Measurements from ENCODE around the gene PRDM16. TPM values are rescaled to one million over a fixed set of nuclear protein-coding genes. Genes with fewer than 3 reads are reported as not detected.

Gene PRDM16
- total RNA-seq, 2 donors from 2014 or later = 0.79 to 6.1 TPM

DNA sequence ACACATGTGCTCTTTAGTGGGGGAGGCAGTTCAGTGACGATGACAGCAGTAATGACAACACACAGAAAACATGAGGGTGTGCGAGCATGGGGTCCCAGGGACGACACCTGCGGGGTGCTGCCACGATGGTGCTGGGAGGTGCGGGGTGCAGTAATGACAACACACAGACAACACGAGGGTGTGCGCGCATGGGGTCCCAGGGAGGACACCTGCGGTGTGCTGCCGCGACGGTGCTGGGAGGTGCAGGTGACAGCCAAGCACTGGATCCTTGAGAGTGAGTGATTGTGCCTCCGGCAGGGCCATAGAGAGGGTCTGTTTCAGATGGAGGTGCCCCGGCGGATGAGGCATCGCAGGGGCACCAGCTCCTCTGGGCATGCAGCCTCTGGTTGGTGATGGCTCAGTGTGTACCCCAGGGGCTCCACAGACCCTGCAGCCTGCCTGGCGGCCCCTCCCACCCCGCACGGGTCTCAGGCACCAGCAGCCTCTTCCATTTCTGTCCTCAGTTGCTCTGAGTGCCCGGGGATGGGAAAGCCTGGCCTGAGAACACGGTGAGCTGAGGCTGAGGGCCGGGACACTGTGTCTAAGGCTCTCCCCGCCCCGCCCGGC lies 193.8 kb downstream of the PRDM16 start:
- Histone ChIP-seq H3K9ac (ENCODE audit: low read depth in 2 of 2, low read length in 2 of 2) (no peak overlapping the region), H3K27me3 (no peaks in the 10 kb centered on the region), H3K4me3 (no peak overlapping the region), H3K9me3 (no peaks in the 10 kb centered on the region), H3K36me3 (no peaks in the 10 kb centered on the region), H3K4me1 (no peaks in the 10 kb centered on the region), H3K27ac (no peak overlapping the region)
- intact Hi-C loops (cut with DNase I) = no loop called here
- no peak for TF ChIP-seq CTCF (IDR thresholded peaks at IDR 0.05)
- no peak for DNase-seq

GRCh38 chr1:3263790-3264189 lies 194.8 kb downstream of the PRDM16 start:
- TF ChIP-seq CTCF (IDR thresholded peaks at IDR 0.05) = no peak
- intact Hi-C loops (cut with DNase I) = no loop called here
- DNase-seq = no peak
- no peak overlapping the region for H3K9ac ChIP-seq (ENCODE audit: low read depth in 2 of 2, low read length in 2 of 2)
- H3K27ac ChIP-seq = no peak overlapping the region
- H3K27me3 ChIP-seq = no peaks in the 10 kb centered on the region
- H3K4me1 ChIP-seq = no peaks in the 10 kb centered on the region
- no peak overlapping the region for H3K4me3 ChIP-seq
- H3K9me3 ChIP-seq = no peaks in the 10 kb centered on the region
- H3K36me3 ChIP-seq = no peaks in the 10 kb centered on the region

DNA sequence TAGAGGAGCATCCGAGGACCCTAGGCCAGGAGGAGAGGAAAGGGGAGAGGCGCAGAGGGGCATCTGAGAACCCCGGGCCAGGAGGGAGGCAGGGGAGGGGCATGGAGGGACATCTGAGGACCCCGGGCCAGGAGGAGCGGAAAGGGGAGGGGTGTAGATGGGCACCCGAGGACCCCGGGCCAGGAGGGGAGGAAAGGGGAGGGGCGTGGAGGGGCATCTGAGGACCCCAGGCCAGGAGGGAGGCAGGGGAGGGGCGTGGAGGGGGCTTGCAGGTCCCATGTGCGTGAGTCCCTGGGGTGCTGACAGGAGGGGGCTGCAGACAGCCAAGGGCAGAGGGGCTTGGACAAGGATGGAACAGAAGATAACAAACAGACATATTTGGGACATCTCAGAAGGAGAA lies 195.5 kb downstream of the PRDM16 start:
- H3K9me3 ChIP-seq = no peaks in the 10 kb centered on the region
- no peak overlapping the region for H3K4me3 ChIP-seq
- H3K27ac ChIP-seq = no peak overlapping the region
- no peaks in the 10 kb centered on the region for H3K27me3 ChIP-seq
- no peak for DNase-seq
- no peaks in the 10 kb centered on the region for H3K4me1 ChIP-seq
- TF ChIP-seq CTCF (IDR thresholded peaks at IDR 0.05) = no peak
- H3K9ac ChIP-seq (ENCODE audit: low read depth in 2 of 2, low read length in 2 of 2) = no peak overlapping the region
- intact Hi-C loops (cut with DNase I) = no loop called here
- H3K36me3 ChIP-seq = no peaks in the 10 kb centered on the region

GRCh38 chr1:3265835-3266805 lies 197.1 kb downstream of the PRDM16 start:
- Histone ChIP-seq H3K9me3 (no peaks in the 10 kb centered on the region), H3K27me3 (no peaks in the 10 kb centered on the region), H3K9ac (ENCODE audit: low read depth in 2 of 2, low read length in 2 of 2) (no peak overlapping the region), H3K4me1 (no peaks in the 10 kb centered on the region), H3K27ac (no peak overlapping the region), H3K36me3 (no peaks in the 10 kb centered on the region), H3K4me3 (no peak overlapping the region)
- intact Hi-C loops (cut with DNase I) = no loop called here
- TF ChIP-seq CTCF (IDR thresholded peaks at IDR 0.05) = no peak
- DNase-seq = no peak

GRCh38 chr1:3266870-3267549 lies 198.0 kb downstream of the PRDM16 start:
- Histone ChIP-seq H3K9ac (ENCODE audit: low read depth in 2 of 2, low read length in 2 of 2) (no peak overlapping the region), H3K27me3 (no peaks in the 10 kb centered on the region), H3K4me1 (no peaks in the 10 kb centered on the region), H3K27ac (no peak overlapping the region), H3K9me3 (no peaks in the 10 kb centered on the region), H3K4me3 (no peak overlapping the region), H3K36me3 (no peaks in the 10 kb centered on the region)
- intact Hi-C loops (cut with DNase I) = no loop called here
- DNase-seq = no peak
- no peak for TF ChIP-seq CTCF (IDR thresholded peaks at IDR 0.05)

Measured in colonic mucosa (tissue), 4 donors.